GM11168 (cell line): ENCODE data around the gene VIPR2.
"Not testable (repeated sequence)": the region's sequence is repeated elsewhere in the genome, so short reads cannot be mapped to it uniquely, and the experiment has no call there.

ENCODE experiments used
- in situ Hi-C: fragments of 300-500 bp; cut with MboI; formaldehyde crosslinking; loops from one replicate; pipeline ENCODE4 v1.12.0; 2022; ENCODE audit warnings: low sequenced_read_pairs; ENCODE audit not compliant: unreplicated experiment

VIPR2 gene

DNA sequence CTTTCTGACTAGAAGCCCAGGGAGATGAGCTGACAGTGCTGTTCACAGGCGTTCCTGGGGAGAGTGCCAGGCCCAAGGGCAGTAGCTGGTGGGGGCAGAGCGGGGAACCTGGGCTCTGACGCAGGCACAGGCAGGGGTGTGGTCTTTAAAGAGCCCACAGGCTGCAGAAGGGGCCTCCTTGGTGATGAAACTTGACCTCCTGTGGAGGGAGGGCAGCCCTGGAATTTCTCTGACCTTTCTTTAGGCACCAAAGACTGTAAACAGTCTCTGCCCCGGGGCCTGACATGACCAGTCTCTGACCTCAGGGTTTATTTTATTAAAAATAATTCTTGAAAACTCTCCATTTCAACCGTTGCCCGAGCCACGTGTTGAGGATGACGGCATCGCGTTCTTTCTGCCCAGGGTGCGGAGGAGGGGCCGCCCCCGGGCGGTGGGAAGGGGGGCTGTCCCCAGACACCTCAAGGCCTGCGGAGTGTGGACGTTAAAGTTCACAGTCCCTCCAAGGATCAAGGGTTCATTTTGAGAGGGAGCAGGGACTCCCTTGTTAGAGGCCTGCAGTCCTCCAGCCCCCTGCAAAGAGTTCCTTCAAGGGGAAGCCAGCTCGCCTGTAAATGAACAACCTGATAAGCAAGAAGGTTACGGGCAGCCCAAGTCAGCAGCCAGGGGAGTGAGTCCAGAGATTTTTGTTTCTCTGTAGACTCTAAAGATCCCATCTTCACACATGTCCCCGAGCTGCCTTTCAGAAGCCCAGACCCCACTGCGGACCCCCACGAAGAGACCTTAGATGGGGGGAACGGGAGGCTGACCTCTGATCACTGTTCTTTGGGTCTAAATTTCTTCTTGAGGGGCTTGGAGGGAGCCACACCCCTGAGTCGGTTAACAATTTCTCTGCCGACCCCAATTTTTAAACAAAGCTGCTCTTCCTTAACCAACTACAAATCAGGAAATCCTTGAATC, 128.9 kb downstream of the VIPR2 start:
- in situ Hi-C loops, result no loop called here

DNA sequence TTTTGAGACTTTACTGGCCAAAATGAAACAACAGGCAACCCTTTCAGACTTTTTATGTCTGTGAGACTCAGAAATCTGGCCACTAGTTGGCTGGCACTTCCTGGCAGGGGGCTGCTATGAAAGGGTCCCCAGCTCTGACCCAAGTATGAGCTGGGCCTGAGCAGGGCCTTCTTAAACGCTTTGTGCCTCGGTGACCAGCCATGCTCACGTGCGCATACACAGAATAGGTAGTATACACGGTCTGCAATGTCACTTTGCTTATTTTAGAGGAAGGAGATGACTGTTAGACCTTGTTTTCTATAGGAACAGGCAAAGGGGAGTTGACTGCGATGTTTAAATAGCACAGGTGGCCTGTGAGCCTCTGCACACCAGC, 129.6 kb downstream of the VIPR2 start:
- in situ Hi-C loops, result no loop called here

DNA sequence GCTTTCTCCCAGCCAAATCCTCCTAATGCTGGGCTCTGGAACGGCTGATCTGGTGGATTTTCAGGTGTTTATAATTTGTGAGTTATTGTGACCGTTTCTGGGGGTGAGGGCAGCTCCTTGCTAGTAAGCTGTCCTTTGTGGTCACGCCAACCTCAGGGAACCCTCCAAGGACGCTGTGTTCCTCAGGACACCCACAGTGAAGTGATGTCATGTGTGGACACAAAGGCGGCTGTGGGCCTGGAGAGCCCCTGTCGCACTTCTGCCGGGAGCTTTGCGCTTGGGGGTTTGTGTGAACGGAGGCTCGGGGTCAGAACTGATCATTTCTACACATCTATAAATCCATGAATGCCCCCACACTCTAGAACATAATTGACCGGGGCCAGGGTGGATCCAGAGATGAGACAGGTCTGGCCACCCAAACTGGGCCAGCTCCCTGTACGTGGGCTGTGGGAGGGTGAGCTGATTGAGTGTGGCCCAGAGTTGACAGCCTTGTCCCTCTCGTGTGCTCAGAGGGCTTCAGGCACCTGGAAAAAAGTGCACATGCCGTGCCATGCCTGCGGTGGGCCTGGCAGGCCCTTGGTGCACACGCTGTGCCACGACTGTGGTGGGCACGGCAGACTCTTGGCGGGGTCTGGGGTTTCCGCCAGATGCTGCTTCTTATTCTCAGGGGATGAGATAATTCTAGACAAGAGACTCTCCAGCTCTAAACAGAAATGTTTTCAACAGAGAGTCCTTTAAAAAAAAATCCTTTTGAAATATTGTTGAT, 130.2 kb downstream of the VIPR2 start:
- in situ Hi-C loops, result no loop called here

DNA sequence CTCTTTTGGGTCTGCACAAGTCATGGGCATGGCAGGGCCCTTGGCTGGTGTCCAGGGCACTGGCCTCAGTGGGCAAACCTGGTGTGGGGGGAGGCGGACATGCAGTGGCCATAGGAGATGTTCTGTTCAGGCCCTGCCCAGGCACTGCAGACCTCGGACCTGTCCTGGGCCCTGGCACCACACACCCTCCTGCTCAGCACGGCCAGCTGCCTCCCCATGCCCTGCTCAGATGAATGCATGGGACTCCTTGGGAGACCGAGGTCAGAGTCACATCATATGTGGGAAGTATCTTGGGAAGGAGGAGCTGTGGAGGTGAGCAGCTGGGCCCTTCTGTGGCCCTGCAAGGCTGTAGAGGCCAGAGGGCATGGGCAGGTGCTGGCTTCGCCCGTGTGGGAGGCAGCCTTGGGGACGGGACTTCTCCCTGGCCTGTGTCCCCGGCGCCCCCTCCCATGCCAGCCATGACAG, 130.8 kb downstream of the VIPR2 start:
- in situ Hi-C loops, result no loop called here

DNA sequence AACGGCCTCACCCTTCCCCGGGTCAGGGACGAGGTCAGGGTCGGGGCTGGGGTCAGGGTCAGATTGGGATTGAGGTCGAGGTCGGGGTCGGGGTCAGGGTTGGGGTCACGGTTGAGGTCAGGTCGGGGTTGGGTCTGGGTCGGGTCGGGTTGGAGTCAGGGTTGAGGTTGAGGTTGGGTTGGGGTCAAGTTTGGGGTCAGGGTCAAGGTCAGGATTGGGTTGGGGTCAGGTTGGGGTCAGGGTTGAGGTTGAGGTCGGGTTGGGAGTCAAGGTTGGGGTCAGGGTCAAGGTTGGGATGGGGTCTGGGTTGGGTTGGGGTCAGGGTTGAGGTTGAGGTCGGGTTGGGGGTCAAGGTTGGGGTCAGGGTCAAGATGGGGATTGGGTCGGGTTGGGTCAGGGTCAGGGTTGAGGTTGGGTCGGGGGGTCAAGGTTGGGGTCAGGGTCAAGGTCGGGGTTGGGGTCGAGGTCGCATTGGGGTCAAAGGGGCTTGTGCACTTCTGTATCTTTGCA, 131.4 kb downstream of the VIPR2 start:
- in situ Hi-C loops, result no loop called here

DNA sequence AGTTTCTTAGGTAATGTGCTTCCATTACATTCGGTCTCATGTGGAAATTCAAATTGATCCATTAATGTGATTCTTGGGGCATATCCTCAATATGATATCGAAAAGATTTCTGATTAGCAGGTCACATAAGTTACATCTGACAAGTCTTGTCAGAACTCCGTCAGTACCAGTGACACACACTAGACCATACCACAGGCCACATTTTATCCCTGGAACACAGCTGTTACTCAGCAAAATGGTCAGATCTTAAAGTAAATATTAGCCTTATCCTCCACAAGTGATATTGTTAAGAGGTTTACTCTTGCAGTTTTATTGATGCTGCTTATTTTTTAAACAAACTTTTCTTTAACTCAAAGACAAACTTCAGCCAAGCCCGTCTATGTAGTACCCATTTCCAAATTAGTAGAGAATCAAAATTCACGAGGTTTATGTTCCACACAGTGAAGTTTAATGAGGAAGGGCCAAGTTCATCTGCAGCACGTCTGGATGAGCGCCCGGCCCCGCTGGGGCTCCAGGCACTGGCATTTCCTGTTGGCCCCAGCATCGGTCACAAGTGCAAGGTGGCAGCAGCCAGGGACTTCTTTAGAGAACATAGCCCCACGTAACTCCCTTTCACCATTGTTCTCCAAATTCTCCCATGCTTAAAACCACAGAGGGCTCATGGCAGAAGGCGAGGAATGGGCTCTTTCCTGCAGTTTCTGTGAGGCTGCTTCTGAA, 132.2 kb downstream of the VIPR2 start:
- in situ Hi-C loops, result no loop called here

DNA sequence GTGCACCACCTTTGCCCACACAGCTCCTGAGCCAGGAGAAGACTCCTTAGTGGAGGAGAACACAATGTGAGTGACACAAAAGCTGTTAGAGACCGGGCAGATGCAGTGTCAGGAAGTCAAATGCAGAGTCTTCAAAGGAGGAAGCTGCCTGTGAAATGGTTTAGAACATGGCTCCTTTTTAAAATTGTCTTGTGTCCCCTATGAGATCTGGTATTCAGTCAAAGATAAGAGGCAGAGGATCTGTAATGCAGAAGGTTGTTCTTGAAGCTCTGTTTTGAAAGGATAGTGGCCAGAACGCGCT, 133.0 kb downstream of the VIPR2 start:
- in situ Hi-C loops, result no loop called here

DNA sequence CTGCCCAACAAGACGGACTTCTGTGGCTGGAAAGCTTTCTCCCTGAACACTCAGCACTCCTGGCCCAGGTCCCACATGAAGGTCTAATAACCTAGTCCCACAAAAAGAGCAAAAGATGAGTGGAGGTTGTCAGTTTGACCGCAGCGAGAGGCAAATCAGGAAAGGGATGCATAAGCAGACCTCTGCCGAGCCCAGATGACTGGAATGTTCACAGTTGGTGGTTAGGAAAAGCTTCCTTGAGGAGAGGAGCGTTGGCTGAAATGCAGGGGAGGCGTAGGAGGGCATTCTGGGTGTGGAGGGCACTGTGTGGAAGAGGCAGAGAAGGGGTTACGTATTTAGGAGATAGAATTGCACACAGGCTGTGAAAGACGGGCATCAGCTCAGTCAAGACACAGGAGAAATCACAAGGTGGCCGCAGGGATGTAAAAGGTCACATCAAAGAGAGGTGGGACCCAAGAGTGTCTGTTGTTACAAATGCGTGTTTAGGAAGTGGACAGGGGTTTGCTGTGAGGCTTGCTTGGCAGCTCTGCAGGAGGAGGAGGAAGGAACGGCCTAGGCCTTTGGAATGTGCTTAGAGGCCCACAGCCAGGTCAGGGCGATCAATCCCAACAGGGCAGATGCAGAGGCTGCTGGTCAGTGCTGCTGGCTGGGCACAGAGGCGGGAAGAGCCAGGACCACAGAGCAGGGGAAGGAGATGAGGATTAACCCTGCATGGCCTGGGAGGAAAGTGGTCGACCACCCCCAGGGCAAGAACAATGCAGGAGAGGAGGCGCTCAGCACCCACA, 133.5 kb downstream of the VIPR2 start:
- in situ Hi-C loops, result no loop called here

DNA sequence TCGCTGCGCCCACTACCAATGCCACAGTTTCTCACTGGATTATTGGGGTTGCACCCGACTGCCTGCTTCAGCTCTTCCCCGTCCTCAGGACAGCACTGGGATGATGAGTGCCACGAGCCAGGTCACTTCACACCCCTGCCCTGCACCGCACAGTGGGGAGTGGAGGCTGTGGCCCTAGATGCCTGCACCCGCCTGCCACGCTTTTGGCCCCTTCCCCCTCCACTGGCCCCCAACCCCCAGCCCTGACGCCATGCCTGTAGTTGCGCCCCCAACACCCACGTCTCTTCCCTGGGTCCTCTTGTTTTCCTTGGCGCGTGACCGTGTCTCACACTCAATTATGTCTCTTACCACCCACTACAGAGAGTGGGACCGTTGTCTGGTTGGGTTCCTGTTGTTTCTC, 134.3 kb downstream of the VIPR2 start:
- in situ Hi-C loops, result no loop called here

DNA sequence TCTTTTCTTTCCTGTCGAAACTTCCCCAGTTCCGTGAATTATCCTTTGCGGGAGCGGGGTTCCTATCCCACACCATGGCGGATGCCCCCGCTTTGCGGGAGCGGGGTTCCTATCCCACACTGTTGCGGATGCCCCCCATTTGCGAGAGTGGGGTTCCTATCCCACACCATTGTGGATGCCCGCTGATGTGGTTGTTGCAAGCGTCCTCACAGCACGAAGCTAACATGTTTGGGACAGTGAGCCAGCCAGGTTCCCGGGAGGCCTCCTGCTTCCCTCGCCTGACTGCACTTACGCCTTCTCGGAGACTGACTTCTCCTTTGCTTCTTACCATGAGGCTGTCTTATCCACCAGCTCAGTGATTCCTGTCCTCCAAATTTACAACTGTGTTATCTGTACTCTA, 134.7 kb downstream of the VIPR2 start:
- in situ Hi-C loops, result no loop called here

DNA sequence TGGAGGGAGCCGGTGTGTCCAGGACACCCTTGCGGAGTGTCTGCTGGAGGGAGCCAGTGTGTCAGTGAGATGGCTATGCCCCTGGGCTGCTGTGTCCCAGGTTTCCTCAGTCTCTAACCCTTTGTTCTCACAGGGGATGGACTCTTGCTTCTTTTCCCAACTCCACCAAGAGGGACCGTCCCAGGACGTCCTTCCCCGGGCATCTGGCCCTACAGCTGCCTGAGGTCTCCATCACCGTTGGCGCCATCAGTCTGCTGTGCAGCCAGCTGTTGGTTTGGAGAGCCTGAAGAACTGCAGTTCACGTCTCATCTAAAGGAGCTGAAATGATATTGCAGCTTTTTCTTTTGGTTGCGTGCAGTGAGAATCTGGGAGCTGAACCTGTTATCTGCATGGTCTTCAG, 136.2 kb downstream of the VIPR2 start:
- in situ Hi-C loops, result no loop called here

DNA sequence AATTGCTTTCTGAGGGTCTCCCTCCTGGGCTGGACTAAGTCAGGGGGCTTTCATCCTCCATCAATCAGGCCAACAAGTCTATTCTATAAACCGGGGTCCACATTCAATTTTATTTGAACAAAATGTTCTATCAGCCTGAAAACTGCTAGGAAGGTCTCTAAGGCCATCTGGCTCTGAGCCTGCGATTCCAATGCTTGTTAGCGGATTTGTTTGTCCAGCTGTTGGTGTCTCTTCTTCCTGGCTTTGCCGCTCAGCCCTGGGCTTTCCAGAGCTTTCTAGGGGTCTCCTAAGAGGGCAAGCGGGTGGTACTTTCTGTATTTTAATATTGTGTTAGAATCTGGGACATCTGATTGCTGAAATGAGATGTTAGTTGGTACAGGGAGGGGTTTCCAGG, 136.7 kb downstream of the VIPR2 start:
- in situ Hi-C loops, result no loop called here

DNA sequence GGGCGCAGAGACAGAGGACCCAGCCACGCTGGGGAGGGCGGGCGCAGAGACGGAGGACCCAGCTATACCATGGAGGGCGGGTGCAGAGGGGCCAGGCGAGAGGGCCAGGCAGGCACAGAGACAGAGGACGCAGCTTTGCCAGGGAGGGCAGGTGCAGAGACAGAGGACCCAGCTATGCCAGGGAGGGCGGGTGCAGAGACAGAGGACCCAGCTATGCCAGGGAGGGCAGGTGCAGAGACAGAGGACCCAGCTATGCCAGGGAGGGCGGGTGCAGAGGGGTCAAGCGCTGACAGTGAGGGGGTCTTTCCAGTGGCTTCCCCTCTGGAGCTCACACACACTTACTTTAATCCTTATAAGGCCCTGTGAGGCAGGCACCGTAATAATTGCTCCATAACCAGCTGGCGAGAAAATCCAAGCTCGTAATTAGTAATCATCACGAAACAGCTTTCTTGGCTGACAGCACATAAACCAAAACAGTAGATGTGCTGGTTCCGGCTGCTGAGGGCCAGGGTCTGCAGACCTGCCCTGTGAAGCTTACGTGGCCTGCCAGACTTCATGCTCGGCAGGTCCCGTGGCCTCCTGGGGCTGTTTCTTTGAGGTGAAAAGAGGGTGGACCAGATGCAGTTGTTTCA, 137.2 kb downstream of the VIPR2 start:
- in situ Hi-C loops, result no loop called here

DNA sequence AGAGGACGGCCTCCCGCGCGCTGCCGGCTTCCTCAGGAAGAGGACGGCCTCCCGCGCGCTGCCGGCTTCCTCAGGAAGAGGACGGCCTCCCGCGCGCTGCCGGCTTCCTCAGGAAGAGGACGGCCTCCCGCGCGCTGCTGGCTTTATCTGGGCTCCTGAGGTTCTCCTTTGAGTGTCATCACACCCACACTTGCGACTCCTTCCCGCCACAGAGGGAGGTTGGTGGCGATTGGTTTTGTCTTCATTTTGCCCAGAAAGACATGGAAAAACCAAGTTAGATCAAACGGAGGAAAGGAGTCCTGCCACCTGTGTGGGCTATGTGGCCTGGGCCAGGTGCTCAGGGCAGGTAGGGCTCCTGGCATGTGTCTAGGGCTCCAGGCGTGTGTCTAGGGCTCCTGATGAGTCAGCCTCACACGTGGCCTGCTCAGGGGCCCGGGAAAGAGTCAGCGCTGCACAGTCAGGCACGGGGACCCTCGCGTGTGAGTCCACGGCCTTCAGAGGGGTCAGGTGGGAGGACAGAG, 138.0 kb downstream of the VIPR2 start:
- in situ Hi-C loops, result no loop called here

DNA sequence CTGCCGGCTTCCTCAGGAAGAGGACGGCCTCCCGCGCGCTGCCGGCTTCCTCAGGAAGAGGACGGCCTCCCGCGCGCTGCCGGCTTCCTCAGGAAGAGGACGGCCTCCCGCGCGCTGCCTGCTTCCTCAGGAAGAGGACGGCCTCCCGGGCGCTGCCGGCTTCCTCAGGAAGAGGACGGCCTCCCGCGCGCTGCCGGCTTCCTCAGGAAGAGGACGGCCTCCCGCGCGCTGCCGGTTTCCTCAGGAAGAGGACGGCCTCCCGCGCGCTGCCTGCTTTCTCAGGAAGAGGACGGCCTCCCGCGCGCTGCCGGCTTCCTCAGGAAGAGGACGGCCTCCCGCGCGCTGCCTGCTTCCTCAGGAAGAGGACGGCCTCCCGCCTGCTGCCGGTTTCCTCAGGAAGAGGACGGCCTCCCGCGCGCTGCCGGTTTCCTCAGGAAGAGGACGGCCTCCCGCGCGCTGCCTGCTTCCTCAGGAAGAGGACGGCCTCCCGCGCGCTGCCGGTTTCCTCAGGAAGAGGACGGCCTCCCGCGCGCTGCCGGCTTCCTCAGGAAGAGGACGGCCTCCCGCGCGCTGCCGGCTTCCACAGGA, 138.6 kb downstream of the VIPR2 start:
- in situ Hi-C loops, result not testable (repeated sequence)

DNA sequence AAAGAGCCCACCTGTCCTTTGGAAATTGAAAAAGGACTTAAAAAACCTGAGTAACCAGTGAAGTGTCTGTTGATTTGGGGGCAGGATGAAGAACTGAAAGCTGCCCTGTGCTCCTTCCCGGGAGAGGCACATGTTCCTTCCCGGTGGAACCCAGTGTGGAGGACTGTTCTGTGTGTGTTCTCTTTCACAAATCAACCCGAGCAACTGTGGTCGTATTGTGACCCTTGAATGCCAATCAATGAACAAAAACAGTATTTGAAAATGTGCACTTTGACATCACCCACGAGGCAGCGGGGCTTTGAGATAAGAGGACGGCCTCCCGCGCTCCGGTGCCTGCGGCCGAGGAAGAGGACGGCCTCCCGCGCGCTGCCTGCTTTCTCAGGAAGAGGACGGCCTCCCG, 139.0 kb downstream of the VIPR2 start:
- in situ Hi-C loops, result no loop called here

DNA sequence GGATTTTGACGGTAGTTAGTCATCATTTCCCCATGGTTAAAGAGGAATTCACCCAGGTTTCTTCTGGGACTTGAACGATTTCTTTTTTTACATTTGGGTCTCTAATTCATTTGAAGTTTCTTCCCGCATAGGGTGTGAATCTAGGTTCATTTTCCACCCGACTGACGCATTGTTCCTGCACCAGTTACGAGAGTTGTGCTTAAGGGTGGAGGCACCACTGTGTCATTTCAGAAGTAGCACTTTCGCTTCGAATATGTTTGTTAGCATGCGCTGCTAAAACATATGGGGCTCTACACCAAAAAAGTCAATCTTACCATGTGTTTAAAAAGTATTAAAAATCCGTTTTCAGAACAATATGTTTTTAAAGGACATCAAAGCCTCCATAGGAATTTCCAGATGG, 140.3 kb downstream of the VIPR2 start:
- in situ Hi-C loops, result no loop called here

DNA sequence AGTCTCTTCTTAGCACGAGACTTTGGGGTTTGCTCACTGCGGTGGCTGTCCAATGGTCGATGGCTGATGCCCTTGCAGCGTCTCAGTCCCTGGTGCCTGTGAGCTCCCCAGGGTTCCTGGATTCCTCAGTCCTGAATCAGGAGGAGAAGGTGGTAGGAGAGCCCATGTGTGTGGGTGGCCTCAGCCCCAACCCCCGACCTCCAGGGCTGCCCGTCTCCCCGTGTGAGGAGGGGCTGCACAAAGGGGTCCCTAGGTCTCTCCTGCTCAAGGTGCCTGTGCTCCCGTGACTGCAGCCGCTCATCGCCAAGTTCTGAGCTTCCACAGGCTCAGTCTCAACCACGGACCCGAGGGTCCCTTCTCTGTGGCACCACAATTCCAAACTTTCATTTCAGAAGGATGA, 142.9 kb downstream of the VIPR2 start:
- in situ Hi-C loops, result no loop called here

DNA sequence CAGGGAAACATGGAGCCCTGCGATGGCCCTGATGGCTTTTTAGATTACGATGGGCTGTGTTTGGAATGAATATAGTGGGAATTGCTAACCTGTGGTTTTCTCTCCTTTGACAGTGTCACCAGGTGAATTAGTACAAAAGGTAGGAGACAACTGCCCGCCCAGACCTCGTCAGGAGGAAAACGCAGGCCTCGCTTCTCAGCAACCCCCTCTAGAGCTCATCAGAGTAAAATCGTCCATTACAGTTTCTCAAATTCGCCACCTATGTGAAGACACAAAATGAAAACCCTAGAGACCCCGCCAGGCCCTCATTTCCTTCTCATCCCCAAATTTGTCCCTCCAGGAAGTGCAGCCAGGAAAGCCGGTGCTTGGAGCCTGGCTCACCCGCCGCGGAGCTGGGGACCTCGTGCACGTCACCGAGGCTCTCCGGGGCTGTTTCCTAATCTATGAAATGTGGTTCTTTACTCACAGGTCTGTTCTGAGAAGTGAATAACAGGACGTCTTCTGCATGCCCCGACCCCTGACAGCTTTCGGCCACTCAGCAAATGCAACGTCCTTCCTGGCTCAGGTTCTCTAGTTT, 143.7 kb downstream of the VIPR2 start:
- in situ Hi-C loops, result no loop called here
